H1 (cell line): Measurements from ENCODE around the gene SERPING1. TPM values are rescaled to one million over a fixed set of nuclear protein-coding genes. Genes with fewer than 3 reads are reported as not detected.

Experiments used
- CHD2 ChIP-seq: IDR thresholded peaks from 2 replicates; pipeline ENCODE4 v1.6.1; 2012; ENCODE audit warnings: low read length, improper control_type of control experiment
- HDAC6 ChIP-seq: IDR thresholded peaks from one replicate; pipeline ENCODE4 v1.7.1; 2012; ENCODE audit warnings: low read depth, mild to moderate bottlenecking, inconsistent platforms, low read length, moderate library complexity
- RAD21 ChIP-seq, 2 experiments: IDR thresholded peaks in 1 of 2; conservative IDR thresholded peaks in 1 of 2; 2 replicates each; pipeline ENCODE4 v1.6.1; 2011; ENCODE audit warnings: low read depth in 2 of 2, low read length in 2 of 2, improper control_type of control experiment in 1 of 2, inconsistent platforms in 1 of 2, mild to moderate bottlenecking in 1 of 2, moderate library complexity in 1 of 2
- TBP ChIP-seq: IDR thresholded peaks from 2 replicates; pipeline ENCODE4 v1.6.1; 2011; ENCODE audit warnings: low read depth, low read length, improper control_type of control experiment
- YY1 ChIP-seq: IDR thresholded peaks from 2 replicates; pipeline ENCODE4 v1.6.1; 2011; ENCODE audit warnings: low read depth, mild to moderate bottlenecking, low read length
- ZNF274 ChIP-seq: IDR thresholded peaks from 2 replicates; pipeline ENCODE4 v1.7.0; 2012; ENCODE audit warnings: low read length, borderline replicate concordance; ENCODE audit errors: extremely low read depth
- polyA plus RNA-seq, 7 experiments: library from polyadenylated mRNA; depleted of rRNA in 3 of 7; stranded (reverse) in 5 of 7; unstranded in 2 of 7; fragments of >200 nt in 5 of 7; fragments of 200-250 nt in 2 of 7; gene quantifications; 1 replicate in 5 of 7; 2 replicates in 1 of 7; 4 replicates in 1 of 7; pipeline versions ENCODE4 v1.2.1 to v1.2.3, GENCODE V29; 2011 to 2013; ENCODE audit warnings: missing spikeins in 2 of 7, mixed read lengths in 2 of 7
- total RNA-seq: library from RNA; stranded (reverse); fragmentation: NEBNext Ultra II Directional; extraction: Animal tissue kit (Norgen Biotek cat#: 25700); gene quantifications from 2 replicates; pipeline ENCODE4 v1.2.1, GENCODE V29; 2021
- TF ChIP-seq, protein P1 (sequence below): fragments of 300-600 bp; sonication (generic); IDR thresholded peaks from 2 replicates; pipeline ENCODE4 v1.7.1; 2012; ENCODE audit warnings: low read length, moderate library complexity, mild to moderate bottlenecking, inconsistent platforms; ENCODE audit not compliant: insufficient replicate concordance

The SERPING1 gene
- total and polyA plus RNA-seq, 2 of the 8 experiments (the other 6 are each of a cell fraction or from before 2014, with no cell fraction given), result 50.9 to 54.8 TPM

DNA sequence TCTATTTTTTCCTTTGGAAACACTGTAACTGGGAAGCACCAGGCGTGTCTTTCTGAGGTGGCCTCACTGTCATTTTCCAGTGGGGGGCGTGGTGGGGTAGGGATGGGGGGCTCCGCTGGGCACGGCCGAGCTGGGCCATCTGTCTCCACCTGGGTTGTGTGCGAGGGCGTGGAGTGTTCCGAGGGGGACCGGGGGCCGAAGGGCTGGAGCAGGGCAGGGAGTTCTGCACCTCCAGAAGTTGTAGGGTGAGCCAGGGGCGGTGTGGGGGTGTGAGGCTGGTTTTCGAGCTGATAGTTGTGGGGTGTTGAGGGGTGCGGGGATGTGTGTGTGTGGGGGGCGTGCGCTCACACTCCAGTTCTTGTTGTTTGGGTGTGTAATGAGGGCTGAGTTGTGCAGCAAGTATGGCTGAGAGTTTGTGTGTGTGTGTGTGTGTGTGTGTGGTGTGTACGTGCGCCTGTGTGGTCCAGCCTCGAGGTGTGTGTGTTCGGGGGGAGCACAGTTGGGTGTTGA lies 41.4 kb downstream of the SERPING1 start (continued):
- no peak for TF ChIP-seq RAD21 (IDR thresholded peaks at IDR 0.05 in 1 of 2, conservative IDR thresholded peaks at IDR 0.05 in 1 of 2; ENCODE audit: low read depth in 2 of 2, low read length in 2 of 2)
- no peak for TF ChIP-seq ZNF274
- no peak for TF ChIP-seq CHD2
- no peak for TF ChIP-seq YY1
- TF ChIP-seq, protein P1, sequence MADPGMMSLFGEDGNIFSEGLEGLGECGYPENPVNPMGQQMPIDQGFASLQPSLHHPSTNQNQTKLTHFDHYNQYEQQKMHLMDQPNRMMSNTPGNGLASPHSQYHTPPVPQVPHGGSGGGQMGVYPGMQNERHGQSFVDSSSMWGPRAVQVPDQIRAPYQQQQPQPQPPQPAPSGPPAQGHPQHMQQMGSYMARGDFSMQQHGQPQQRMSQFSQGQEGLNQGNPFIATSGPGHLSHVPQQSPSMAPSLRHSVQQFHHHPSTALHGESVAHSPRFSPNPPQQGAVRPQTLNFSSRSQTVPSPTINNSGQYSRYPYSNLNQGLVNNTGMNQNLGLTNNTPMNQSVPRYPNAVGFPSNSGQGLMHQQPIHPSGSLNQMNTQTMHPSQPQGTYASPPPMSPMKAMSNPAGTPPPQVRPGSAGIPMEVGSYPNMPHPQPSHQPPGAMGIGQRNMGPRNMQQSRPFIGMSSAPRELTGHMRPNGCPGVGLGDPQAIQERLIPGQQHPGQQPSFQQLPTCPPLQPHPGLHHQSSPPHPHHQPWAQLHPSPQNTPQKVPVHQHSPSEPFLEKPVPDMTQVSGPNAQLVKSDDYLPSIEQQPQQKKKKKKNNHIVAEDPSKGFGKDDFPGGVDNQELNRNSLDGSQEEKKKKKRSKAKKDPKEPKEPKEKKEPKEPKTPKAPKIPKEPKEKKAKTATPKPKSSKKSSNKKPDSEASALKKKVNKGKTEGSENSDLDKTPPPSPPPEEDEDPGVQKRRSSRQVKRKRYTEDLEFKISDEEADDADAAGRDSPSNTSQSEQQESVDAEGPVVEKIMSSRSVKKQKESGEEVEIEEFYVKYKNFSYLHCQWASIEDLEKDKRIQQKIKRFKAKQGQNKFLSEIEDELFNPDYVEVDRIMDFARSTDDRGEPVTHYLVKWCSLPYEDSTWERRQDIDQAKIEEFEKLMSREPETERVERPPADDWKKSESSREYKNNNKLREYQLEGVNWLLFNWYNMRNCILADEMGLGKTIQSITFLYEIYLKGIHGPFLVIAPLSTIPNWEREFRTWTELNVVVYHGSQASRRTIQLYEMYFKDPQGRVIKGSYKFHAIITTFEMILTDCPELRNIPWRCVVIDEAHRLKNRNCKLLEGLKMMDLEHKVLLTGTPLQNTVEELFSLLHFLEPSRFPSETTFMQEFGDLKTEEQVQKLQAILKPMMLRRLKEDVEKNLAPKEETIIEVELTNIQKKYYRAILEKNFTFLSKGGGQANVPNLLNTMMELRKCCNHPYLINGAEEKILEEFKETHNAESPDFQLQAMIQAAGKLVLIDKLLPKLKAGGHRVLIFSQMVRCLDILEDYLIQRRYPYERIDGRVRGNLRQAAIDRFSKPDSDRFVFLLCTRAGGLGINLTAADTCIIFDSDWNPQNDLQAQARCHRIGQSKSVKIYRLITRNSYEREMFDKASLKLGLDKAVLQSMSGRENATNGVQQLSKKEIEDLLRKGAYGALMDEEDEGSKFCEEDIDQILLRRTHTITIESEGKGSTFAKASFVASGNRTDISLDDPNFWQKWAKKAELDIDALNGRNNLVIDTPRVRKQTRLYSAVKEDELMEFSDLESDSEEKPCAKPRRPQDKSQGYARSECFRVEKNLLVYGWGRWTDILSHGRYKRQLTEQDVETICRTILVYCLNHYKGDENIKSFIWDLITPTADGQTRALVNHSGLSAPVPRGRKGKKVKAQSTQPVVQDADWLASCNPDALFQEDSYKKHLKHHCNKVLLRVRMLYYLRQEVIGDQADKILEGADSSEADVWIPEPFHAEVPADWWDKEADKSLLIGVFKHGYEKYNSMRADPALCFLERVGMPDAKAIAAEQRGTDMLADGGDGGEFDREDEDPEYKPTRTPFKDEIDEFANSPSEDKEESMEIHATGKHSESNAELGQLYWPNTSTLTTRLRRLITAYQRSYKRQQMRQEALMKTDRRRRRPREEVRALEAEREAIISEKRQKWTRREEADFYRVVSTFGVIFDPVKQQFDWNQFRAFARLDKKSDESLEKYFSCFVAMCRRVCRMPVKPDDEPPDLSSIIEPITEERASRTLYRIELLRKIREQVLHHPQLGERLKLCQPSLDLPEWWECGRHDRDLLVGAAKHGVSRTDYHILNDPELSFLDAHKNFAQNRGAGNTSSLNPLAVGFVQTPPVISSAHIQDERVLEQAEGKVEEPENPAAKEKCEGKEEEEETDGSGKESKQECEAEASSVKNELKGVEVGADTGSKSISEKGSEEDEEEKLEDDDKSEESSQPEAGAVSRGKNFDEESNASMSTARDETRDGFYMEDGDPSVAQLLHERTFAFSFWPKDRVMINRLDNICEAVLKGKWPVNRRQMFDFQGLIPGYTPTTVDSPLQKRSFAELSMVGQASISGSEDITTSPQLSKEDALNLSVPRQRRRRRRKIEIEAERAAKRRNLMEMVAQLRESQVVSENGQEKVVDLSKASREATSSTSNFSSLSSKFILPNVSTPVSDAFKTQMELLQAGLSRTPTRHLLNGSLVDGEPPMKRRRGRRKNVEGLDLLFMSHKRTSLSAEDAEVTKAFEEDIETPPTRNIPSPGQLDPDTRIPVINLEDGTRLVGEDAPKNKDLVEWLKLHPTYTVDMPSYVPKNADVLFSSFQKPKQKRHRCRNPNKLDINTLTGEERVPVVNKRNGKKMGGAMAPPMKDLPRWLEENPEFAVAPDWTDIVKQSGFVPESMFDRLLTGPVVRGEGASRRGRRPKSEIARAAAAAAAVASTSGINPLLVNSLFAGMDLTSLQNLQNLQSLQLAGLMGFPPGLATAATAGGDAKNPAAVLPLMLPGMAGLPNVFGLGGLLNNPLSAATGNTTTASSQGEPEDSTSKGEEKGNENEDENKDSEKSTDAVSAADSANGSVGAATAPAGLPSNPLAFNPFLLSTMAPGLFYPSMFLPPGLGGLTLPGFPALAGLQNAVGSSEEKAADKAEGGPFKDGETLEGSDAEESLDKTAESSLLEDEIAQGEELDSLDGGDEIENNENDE, result peak; percentile 14
- no peak for TF ChIP-seq TBP
- TF ChIP-seq HDAC6, result peak; percentile 38
